Spleen (tissue), 11 donors: ENCODE measurements around the gene AFAP1L1. TPM values are rescaled to one million over a fixed set of nuclear protein-coding genes. Genes with fewer than 3 reads are reported as not detected.

ENCODE experiments used
- DNase-seq: peaks from one replicate; pipeline ENCODE4 v3.0.0-alpha.2; 2020
- H3K27ac ChIP-seq, 8 donors: fragments of 200-600 bp; sonication (generic) in 7 of 8; 1 replicate in 4 of 8; 2 replicates in 4 of 8; pipeline versions ENCODE4 v1.5.0 to v1.8.0; 2016 to 2021; ENCODE audit warnings: inconsistent platforms in 4 of 8, mild to moderate bottlenecking in 4 of 8, moderate library complexity in 1 of 8
- H3K27me3 ChIP-seq, 7 donors: fragments of 200-600 bp; sonication (generic) in 6 of 7; replicated peaks in 1 of 7; 1 replicate in 4 of 7; 2 replicates in 3 of 7; pipeline versions ENCODE4 v1.5.0 to v1.8.0; 2016 to 2021; ENCODE audit warnings: inconsistent platforms in 3 of 7, mild to moderate bottlenecking in 1 of 7
- H3K36me3 ChIP-seq, 6 donors: fragments of 200-600 bp; sonication (generic) in 5 of 6; 1 replicate in 4 of 6; 2 replicates in 2 of 6; pipeline versions ENCODE4 v1.5.0 to v1.8.0; 2016 to 2021; ENCODE audit warnings: inconsistent platforms in 2 of 6
- H3K4me1 ChIP-seq, 6 donors: fragments of 200-600 bp; sonication (generic) in 5 of 6; 1 replicate in 3 of 6; 2 replicates in 3 of 6; pipeline versions ENCODE4 v1.5.0 to v1.8.0; 2016 to 2021; ENCODE audit warnings: inconsistent platforms in 3 of 6
- H3K4me3 ChIP-seq, 8 donors: fragments of 200-600 bp; sonication (generic) in 7 of 8; 1 replicate in 4 of 8; 2 replicates in 4 of 8; pipeline versions ENCODE4 v1.5.0 to v1.8.0; 2016 to 2021; ENCODE audit warnings: inconsistent platforms in 4 of 8, mild to moderate bottlenecking in 4 of 8, moderate library complexity in 2 of 8
- H3K9me3 ChIP-seq, 8 donors: fragments of 200-600 bp; sonication (generic) in 7 of 8; 1 replicate in 4 of 8; 2 replicates in 4 of 8; pipeline versions ENCODE4 v1.5.0 to v1.8.0; 2016 to 2021; ENCODE audit warnings: inconsistent platforms in 4 of 8
- CTCF ChIP-seq, 11 experiments: fragments of 200-600 bp in 7 of 11; fragments of 450-650 bp in 4 of 11; sonication (generic) in 4 of 11; IDR thresholded peaks in 8 of 11; conservative IDR thresholded peaks in 3 of 11; 1 replicate in 7 of 11; 2 replicates in 4 of 11; pipeline versions ENCODE4 v1.4.0 to v1.8.0; 2016 to 2021; ENCODE audit warnings: antibody characterized with exemption in 11 of 11, inconsistent platforms in 4 of 11, mild to moderate bottlenecking in 1 of 11
- POLR2A ChIP-seq, 3 donors: fragments of 450-650 bp; IDR thresholded peaks; one replicate each; pipeline ENCODE4 v1.5.1; 2017; ENCODE audit warnings: antibody characterized with exemption in 3 of 3, mild to moderate bottlenecking in 1 of 3
- POLR2AphosphoS5 ChIP-seq, 3 donors: sonication (generic); formaldehyde crosslinking; IDR thresholded peaks; one replicate each; pipeline ENCODE4 v1.5.1; 2017; ENCODE audit warnings: antibody characterized with exemption in 3 of 3
- WGBS, 5 donors: extraction: QIAGEN DNeasy Blood & Tissue Kit in 3 of 5; methylation state at CpG; one replicate each; pipeline versions ENCODE4 v1.1.5 to v1.1.7; 2013 to 2018; 5-methylcytosine and 5-hydroxymethylcytosine counted together
- intact Hi-C: fragments of 100-400 bp; cut with DNase I; formaldehyde crosslinking; loops from one replicate; pipeline ENCODE4 v1.15.0; 2023; ENCODE audit warnings: low total_unique reads
- polyA plus RNA-seq, 3 donors: library from polyadenylated mRNA; stranded (reverse); fragments of 200-250 nt; gene quantifications; one replicate each; pipeline ENCODE4 v1.2.1, GENCODE V29; 2013
- total RNA-seq, 7 donors: library from RNA; depleted of rRNA in 3 of 7; stranded (reverse); fragments of >200 nt in 3 of 7; fragmentation: NEBNext Ultra II Directional in 4 of 7; extraction: Animal tissue kit (Norgen Biotek cat#: 25700) in 4 of 7; gene quantifications; one replicate each; pipeline versions ENCODE4 v1.1.0 to v1.2.1, GENCODE V29; 2016 to 2021
- donor health status: healthy with polysubstance abuse.
- donor health status: DM: no; HTN: no; CAD: no; lungs with moderate emphysema.
- donor health status: DM: no; HTN: no; CAD: no.
- donor health status: Bipolar disorder and iron deficiency.
- donor health status: healthy.
- donor health status: DM: no; HTN: no; CAD: no.
- donor health status: DM: yes; HTN: yes; CAD: no.

AFAP1L1 gene
- total and polyA plus RNA-seq, 10 donors, result 1.7 to 21.8 (median 10.3) TPM

- Histone ChIP-seq H3K4me3 (no peak overlapping the region), H3K9me3 (no peaks in the 10 kb centered on the region), H3K36me3 (no peaks in the 10 kb centered on the region), H3K4me1 (peaks cover 6 to 48% (median 21%) of the 10 kb centered on the region in 6 donors), H3K27me3 (peaks cover 0 to 17% (median 0%) of the 10 kb centered on the region in 7 donors), H3K27ac (no peak overlapping the region)
- intact Hi-C loops, result no loop called here
- no peak for TF ChIP-seq POLR2A (IDR thresholded peaks at IDR 0.05)
- DNase-seq, result no peak
- 86 to 96% (median 91%) methylated on average over 13 of the region's 13 CpGs for WGBS, 5 donors
Measured at GRCh38 chr5:149301049-149301743, 29.5 kb downstream of the AFAP1L1 start.

- WGBS, 5 donors, result 70 to 87% (median 81%) methylated on average over 5 to 8 of the region's 8 CpGs
- H3K27ac ChIP-seq, result no peak overlapping the region
Measured at GRCh38 chr5:149301744-149302380, 30.2 kb downstream of the AFAP1L1 start.

GRCh38 chr5:149302641-149303040 lies 31.0 kb downstream of the AFAP1L1 start:
- intact Hi-C loops, result no loop called here
- H3K27me3 ChIP-seq, result peaks cover 0 to 17% (median 0%) of the 10 kb centered on the region in 7 donors
- WGBS, 5 donors, result 75 to 83% (median 80%) methylated on average over 5 of the region's 5 CpGs
- H3K9me3 ChIP-seq, result no peaks in the 10 kb centered on the region
- H3K36me3 ChIP-seq, result no peaks in the 10 kb centered on the region
- H3K27ac ChIP-seq, result no peak overlapping the region
- H3K4me1 ChIP-seq, result peaks cover 6 to 57% (median 19%) of the 10 kb centered on the region in 6 donors
- DNase-seq, result no peak
- no peak for TF ChIP-seq POLR2AphosphoS5 (IDR thresholded peaks at IDR 0.05)
- TF ChIP-seq POLR2A (IDR thresholded peaks at IDR 0.05), result no peak
- no peak for TF ChIP-seq CTCF (IDR thresholded peaks at IDR 0.05 in 8 of 11, conservative IDR thresholded peaks at IDR 0.05 in 3 of 11)
- H3K4me3 ChIP-seq, result no peak overlapping the region

More at GRCh38 chr5:149301744-149302380, 30.2 kb downstream of the AFAP1L1 start:
- TF ChIP-seq CTCF (IDR thresholded peaks at IDR 0.05 in 8 of 11, conservative IDR thresholded peaks at IDR 0.05 in 3 of 11), result no peak
- TF ChIP-seq POLR2A (IDR thresholded peaks at IDR 0.05), result no peak
- TF ChIP-seq POLR2AphosphoS5 (IDR thresholded peaks at IDR 0.05), result no peak
- intact Hi-C loops, result no loop called here
- DNase-seq, result no peak
- Histone ChIP-seq H3K27me3 (peaks cover 0 to 17% (median 0%) of the 10 kb centered on the region in 7 donors), H3K36me3 (no peaks in the 10 kb centered on the region), H3K4me3 (no peak overlapping the region), H3K9me3 (no peaks in the 10 kb centered on the region), H3K4me1 (peaks cover 6 to 50% (median 19%) of the 10 kb centered on the region in 6 donors)

- WGBS, 5 donors, result 61 to 76% (median 71%) methylated on average over 4 of the region's 4 CpGs
- peaks cover 6 to 54% (median 19%) of the 10 kb centered on the region in 6 donors for H3K4me1 ChIP-seq
- no peaks in the 10 kb centered on the region for H3K9me3 ChIP-seq
- intact Hi-C loops, result no loop called here
- no peak overlapping the region for H3K4me3 ChIP-seq
- no peak for DNase-seq
- no peak overlapping the region for H3K27ac ChIP-seq
- H3K36me3 ChIP-seq, result no peaks in the 10 kb centered on the region
- TF ChIP-seq POLR2A (IDR thresholded peaks at IDR 0.05) (no peak), POLR2AphosphoS5 (IDR thresholded peaks at IDR 0.05) (no peak), CTCF (IDR thresholded peaks at IDR 0.05 in 8 of 11, conservative IDR thresholded peaks at IDR 0.05 in 3 of 11) (no peak)
- peaks cover 0 to 17% (median 0%) of the 10 kb centered on the region in 7 donors for H3K27me3 ChIP-seq
Measured at GRCh38 chr5:149303210-149303609, 31.6 kb downstream of the AFAP1L1 start.
